Vagina (tissue), 2 donors: Measurements from ENCODE around the gene MLXIPL.

ENCODE experiments used
- POLR2A ChIP-seq, 2 donors: fragments of 450-650 bp; IDR thresholded peaks; one replicate each; pipeline ENCODE4 v1.6.1; 2017; ENCODE audit warnings: antibody characterized with exemption in 2 of 2, mild to moderate bottlenecking in 2 of 2, moderate library complexity in 2 of 2
- TF ChIP-seq, protein P1 (sequence below), 3 experiments: fragments of 450-650 bp in 2 of 3; fragments of 200-600 bp in 1 of 3; sonication (generic) in 1 of 3; IDR thresholded peaks; one replicate each; pipeline ENCODE4 v1.5.1; 2017 to 2019; ENCODE audit warnings: antibody characterized with exemption in 3 of 3, mild to moderate bottlenecking in 2 of 3, moderate library complexity in 2 of 3

DNA sequence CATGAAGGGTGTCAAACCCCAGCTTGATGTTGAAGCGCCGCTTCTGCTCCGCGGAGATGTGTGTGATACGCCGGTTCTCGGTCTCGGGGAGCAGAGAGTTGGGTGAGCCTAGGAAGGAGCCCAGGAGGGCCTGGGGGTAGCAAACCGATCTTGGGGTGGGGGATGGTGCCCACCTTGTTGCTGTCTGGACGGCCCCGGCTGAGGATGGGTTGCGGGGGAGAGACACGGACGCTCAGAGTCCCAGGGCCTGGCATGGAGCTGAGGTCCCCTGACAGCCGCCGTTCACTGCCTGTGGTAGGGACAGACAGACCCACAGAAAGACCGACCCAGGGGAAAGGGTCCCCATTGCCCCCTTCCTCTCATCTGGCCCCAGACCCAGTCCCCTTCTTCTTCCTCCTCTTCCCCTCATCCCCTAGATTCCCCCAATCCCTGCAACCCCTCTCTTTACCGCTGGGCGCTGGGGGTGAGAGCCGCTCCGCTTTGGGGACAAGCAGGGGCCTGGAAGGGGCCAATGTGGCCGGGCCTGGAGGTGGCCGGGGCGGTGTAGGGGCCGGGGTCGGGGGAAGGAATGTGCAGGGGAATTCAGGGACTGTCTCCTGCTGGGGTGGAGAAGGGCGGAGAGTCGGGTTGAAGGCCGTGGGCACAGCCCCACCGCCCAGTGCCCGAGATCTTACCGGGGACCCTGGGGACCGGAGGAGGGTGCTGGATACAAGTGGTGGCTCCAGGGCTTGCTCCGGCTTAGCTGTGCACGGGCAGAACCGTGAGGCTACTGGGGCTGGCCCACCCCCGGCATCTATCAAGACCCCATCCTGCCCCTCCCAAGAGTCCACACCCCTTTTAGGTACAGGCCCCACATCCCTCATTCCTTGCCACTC, 27.9 kb downstream of the MLXIPL start:
- TF ChIP-seq, protein P1, sequence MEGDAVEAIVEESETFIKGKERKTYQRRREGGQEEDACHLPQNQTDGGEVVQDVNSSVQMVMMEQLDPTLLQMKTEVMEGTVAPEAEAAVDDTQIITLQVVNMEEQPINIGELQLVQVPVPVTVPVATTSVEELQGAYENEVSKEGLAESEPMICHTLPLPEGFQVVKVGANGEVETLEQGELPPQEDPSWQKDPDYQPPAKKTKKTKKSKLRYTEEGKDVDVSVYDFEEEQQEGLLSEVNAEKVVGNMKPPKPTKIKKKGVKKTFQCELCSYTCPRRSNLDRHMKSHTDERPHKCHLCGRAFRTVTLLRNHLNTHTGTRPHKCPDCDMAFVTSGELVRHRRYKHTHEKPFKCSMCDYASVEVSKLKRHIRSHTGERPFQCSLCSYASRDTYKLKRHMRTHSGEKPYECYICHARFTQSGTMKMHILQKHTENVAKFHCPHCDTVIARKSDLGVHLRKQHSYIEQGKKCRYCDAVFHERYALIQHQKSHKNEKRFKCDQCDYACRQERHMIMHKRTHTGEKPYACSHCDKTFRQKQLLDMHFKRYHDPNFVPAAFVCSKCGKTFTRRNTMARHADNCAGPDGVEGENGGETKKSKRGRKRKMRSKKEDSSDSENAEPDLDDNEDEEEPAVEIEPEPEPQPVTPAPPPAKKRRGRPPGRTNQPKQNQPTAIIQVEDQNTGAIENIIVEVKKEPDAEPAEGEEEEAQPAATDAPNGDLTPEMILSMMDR (IDR thresholded peaks at IDR 0.05): no peak
- TF ChIP-seq POLR2A (IDR thresholded peaks at IDR 0.05): no peak
